GM12878 (cell line): ENCODE measurements around the gene RHOBTB1. TPM values are rescaled to one million over a fixed set of nuclear protein-coding genes. Genes with fewer than 3 reads are reported as not detected.

Source experiments
- ATAC-seq: fragments of 200-7000 bp; cut with Tn5 transposase; 3 replicates; pipeline ENCODE4 v1.9.1; 2020; ENCODE audit warnings: mild to moderate bottlenecking, moderate library complexity
- BruUV-seq: library from RNA; stranded (reverse); fragments of 400-500 nt; replicated peaks from 2 replicates; lab custom pipeline; 2021; lab: Mats Ljungman, UMichigan
- CTCF ChIA-PET: fragments of 300-600 bp; sonication (Branson Sonifier 250); formaldehyde crosslinking; extraction: SDS; loops from one replicate; lab custom pipeline; 2021; ENCODE audit warnings: inconsistent platforms; lab: Yijun Ruan, JAX
- POLR2A ChIA-PET: fragments of 350-600 bp; formaldehyde crosslinking; extraction: SDS; loops from one replicate; lab custom pipeline; 2021; ENCODE audit warnings: inconsistent platforms; lab: Charles Lee
- RAD21 ChIA-PET: fragments of 300-600 bp; sonication (Branson Sonifier 250); formaldehyde crosslinking; loops from one replicate; lab custom pipeline; 2023; ENCODE audit warnings: antibody characterized with exemption; ENCODE audit not compliant: unreplicated experiment; lab: Charles Lee
- SMC1A ChIA-PET: fragments of 300-600 bp; sonication (Branson Sonifier 250); formaldehyde crosslinking; loops from one replicate; lab custom pipeline; 2023; ENCODE audit not compliant: unreplicated experiment, uncharacterized antibody; lab: Charles Lee
- DNase-seq: peaks from one replicate; pipeline ENCODE4 v3.0.0-alpha.2; 2011; ENCODE audit warnings: low read depth, low spot score
- FAIRE-seq: peaks from 3 replicates; lab custom pipeline; 2011; peaks lifted over from hg19 to GRCh38; lab: Jason Lieb, UNC
- H2AFZ ChIP-seq: 2 replicates; pipeline ENCODE4 v1.6.0; 2011; ENCODE audit warnings: low read depth, low read length, control low read depth; ENCODE audit not compliant: control insufficient read depth
- H3K27ac ChIP-seq: 2 replicates; pipeline ENCODE4 v1.5.1; 2011; ENCODE audit warnings: control low read depth; ENCODE audit not compliant: control insufficient read depth, insufficient read depth
- H3K27me3 ChIP-seq, 2 experiments: replicated peaks in 1 of 2; 2 replicates each; pipeline versions ENCODE4 v1.6.0 to v1.6.1; 2011; ENCODE audit warnings: low read length in 1 of 2; ENCODE audit not compliant: control insufficient read depth in 2 of 2, insufficient read depth in 2 of 2
- H3K36me3 ChIP-seq, 2 experiments: 2 replicates each; pipeline ENCODE4 v1.5.1; 2011; ENCODE audit warnings: low read length in 1 of 2; ENCODE audit not compliant: control insufficient read depth in 2 of 2, insufficient read depth in 2 of 2
- H3K4me1 ChIP-seq: 2 replicates; pipeline ENCODE4 v1.6.1; 2011; ENCODE audit warnings: mild to moderate bottlenecking, low read length, moderate library complexity, mixed read lengths; ENCODE audit not compliant: control insufficient read depth, insufficient read depth
- H3K4me2 ChIP-seq: 2 replicates; pipeline ENCODE4 v1.6.0; 2011; ENCODE audit warnings: control low read depth; ENCODE audit not compliant: control insufficient read depth, insufficient read depth
- H3K4me3 ChIP-seq: fragments of 200-600 bp; sonication (generic); 2 replicates; pipeline ENCODE4 v1.5.1; 2016
- H3K79me2 ChIP-seq: 2 replicates; pipeline ENCODE4 v1.6.0; 2011; ENCODE audit warnings: low read length; ENCODE audit not compliant: control insufficient read depth, insufficient read depth
- H3K9ac ChIP-seq: 2 replicates; pipeline ENCODE4 v1.8.0; 2011; ENCODE audit warnings: low read length, control low read depth, mixed read lengths; ENCODE audit not compliant: control insufficient read depth, insufficient read depth
- H3K9me3 ChIP-seq: replicated peaks from 3 replicates; pipeline ENCODE4 v1.5.1; 2011; ENCODE audit warnings: mild to moderate bottlenecking, low read length; ENCODE audit not compliant: control insufficient read depth, insufficient read depth
- H4K20me1 ChIP-seq: 2 replicates; pipeline ENCODE4 v1.6.0; 2011; ENCODE audit not compliant: control insufficient read depth, insufficient read depth
- BCL11A ChIP-seq: IDR thresholded peaks from 2 replicates; pipeline ENCODE4 v1.6.1; 2011; ENCODE audit warnings: low read depth, low read length
- EGR1 ChIP-seq, 2 experiments: IDR thresholded peaks; 1 replicate in 1 of 2; 2 replicates in 1 of 2; pipeline ENCODE4 v1.6.1; 2011 to 2012; ENCODE audit warnings: low read depth in 2 of 2, low read length in 2 of 2, borderline replicate concordance in 1 of 2, mild to moderate bottlenecking in 1 of 2, moderate library complexity in 1 of 2
- MEF2A ChIP-seq: IDR thresholded peaks from 2 replicates; pipeline ENCODE4 v1.6.1; 2011; ENCODE audit warnings: low read depth, mild to moderate bottlenecking, low read length, moderate library complexity; ENCODE audit not compliant: insufficient read depth
- POU2F2 ChIP-seq: IDR thresholded peaks from 3 replicates; pipeline ENCODE4 v1.6.1; 2011; ENCODE audit warnings: low read depth, mild to moderate bottlenecking, low read length, borderline replicate concordance
- RCOR1 ChIP-seq: conservative IDR thresholded peaks from 2 replicates; pipeline ENCODE4 v1.6.1; 2012; ENCODE audit warnings: low read depth, low read length, improper control_type of control experiment
- REST ChIP-seq: IDR thresholded peaks from 2 replicates; pipeline ENCODE4 v1.6.1; 2012; ENCODE audit warnings: mild to moderate bottlenecking, low read depth, low read length
- SREBF2 ChIP-seq: IDR thresholded peaks from 2 replicates; pipeline ENCODE4 v1.6.1; 2012; ENCODE audit warnings: mild to moderate bottlenecking, low read length
- SUZ12 ChIP-seq: fragments of 200-600 bp; sonication (generic); IDR thresholded peaks from one replicate; pipeline ENCODE4 v1.6.1; 2018; ENCODE audit warnings: antibody characterized with exemption, mild to moderate bottlenecking; ENCODE audit not compliant: unreplicated experiment
- WGBS: methylation state at CpG from one replicate; pipeline ENCODE4 v1.1.6; 2016; ENCODE audit warnings: low lambda C conversion rate; ENCODE audit not compliant: insufficient replicate concordance, insufficient coverage; ENCODE audit errors: missing lambda C conversion rate; 5-methylcytosine and 5-hydroxymethylcytosine counted together
- in situ Hi-C: fragments of 300-500 bp; cut with MboI; formaldehyde crosslinking; loops from 9 replicates; pipeline ENCODE4 v1.14.3; 2018; ENCODE audit warnings: mixed read lengths
- intact Hi-C: fragments of 100-400 bp; cut with micrococcal nuclease; formaldehyde crosslinking; loops from one replicate; pipeline ENCODE4 v1.14.2; 2022; ENCODE audit not compliant: unreplicated experiment
- polyA plus RNA-seq, 11 experiments: library from polyadenylated mRNA; depleted of rRNA in 4 of 11; unstranded in 6 of 11; stranded (reverse) in 5 of 11; fragments of >200 nt; fragmentation: Nextera tagmentation in 4 of 11; fragmentation: Illumina TruSeq in 1 of 11; extraction: Ambion mirVana in 4 of 11; extraction: Trizol in 1 of 11; gene quantifications; 1 replicate in 1 of 11; 2 replicates in 10 of 11; pipeline versions ENCODE4 v1.2.1 to v1.2.3, GENCODE V29; 2011 to 2016; ENCODE audit warnings: inconsistent platforms in 2 of 11, missing spikeins in 2 of 11, low read depth in 1 of 11
- total RNA-seq, 4 experiments: library from RNA; depleted of rRNA in 3 of 4; stranded (reverse); fragments of >200 nt in 3 of 4; fragmentation: Illumina TruSeq in 1 of 4; extraction: Trizol in 1 of 4; gene quantifications; 2 replicates each; pipeline versions ENCODE4 v1.2.1 to v1.2.3, GENCODE V29; 2013 to 2021

RHOBTB1 gene
- total and polyA plus RNA-seq, 10 of the 15 experiments (the other 5 are each of a cell fraction or from before 2014, with no cell fraction given), result not detected

GRCh38 chr10:60990663-60991062 is 46.7 kb upstream of the RHOBTB1 start:
- FAIRE-seq (no peak), DNase-seq (no peak), ATAC-seq (no peak)
- no peak overlapping the region for H3K27ac ChIP-seq
- no peaks in the 10 kb centered on the region for H3K79me2 ChIP-seq
- H2AFZ ChIP-seq, result no peak overlapping the region
- H3K4me1 ChIP-seq, result 0 out of 2 replicates have a peak, but pooled peaks cover 3% of the 10 kb centered on the region
- H3K36me3 ChIP-seq, result no peaks in the 10 kb centered on the region
- CTCF ChIA-PET, result no interaction called here
- H3K4me3 ChIP-seq, result no peak overlapping the region
- intact Hi-C loops, result no loop called here
- H3K9me3 ChIP-seq, result no peaks in the 10 kb centered on the region
- TF ChIP-seq EGR1 (IDR thresholded peaks at IDR 0.05; ENCODE audit: borderline replicate concordance in 1 of 2, low read depth in 2 of 2, low read length in 2 of 2), result no peak
- no peak for TF ChIP-seq SREBF2
- TF ChIP-seq BCL11A, result no peak
- TF ChIP-seq POU2F2, result no peak
- no peak for TF ChIP-seq MEF2A
- TF ChIP-seq SUZ12, result no peak
- no peak for TF ChIP-seq RCOR1
- no peak for TF ChIP-seq REST
- H4K20me1 ChIP-seq, result no peaks in the 10 kb centered on the region
- H3K27me3 ChIP-seq, result no peaks in the 10 kb centered on the region; a peak in 1 of 4 replicates
- no peak overlapping the region for H3K9ac ChIP-seq
- in situ Hi-C loops, result no loop called here
- SMC1A ChIA-PET, result no interaction called here
- POLR2A ChIA-PET, result no interaction called here
- BruUV-seq, result no TSS peak
- no peak overlapping the region for H3K4me2 ChIP-seq
- WGBS, result 7% methylated on average over 1 of the region's 1 CpG
- RAD21 ChIA-PET, result no interaction called here
